VCaP (cell line): ENCODE measurements around the gene PLEKHH2.
A peak's percentile ranks its signal among the peaks of the same experiment; 100 is the strongest.

Source experiments
- H3K27ac ChIP-seq: fragments of 450-650 bp; 2 replicates; pipeline ENCODE4 v1.5.1; 2017
- TF ChIP-seq, protein P1 (sequence below): fragments of 450-650 bp; conservative IDR thresholded peaks from 2 replicates; pipeline ENCODE4 v1.5.1; 2017; ENCODE audit warnings: mild to moderate bottlenecking, moderate library complexity

The PLEKHH2 gene

DNA sequence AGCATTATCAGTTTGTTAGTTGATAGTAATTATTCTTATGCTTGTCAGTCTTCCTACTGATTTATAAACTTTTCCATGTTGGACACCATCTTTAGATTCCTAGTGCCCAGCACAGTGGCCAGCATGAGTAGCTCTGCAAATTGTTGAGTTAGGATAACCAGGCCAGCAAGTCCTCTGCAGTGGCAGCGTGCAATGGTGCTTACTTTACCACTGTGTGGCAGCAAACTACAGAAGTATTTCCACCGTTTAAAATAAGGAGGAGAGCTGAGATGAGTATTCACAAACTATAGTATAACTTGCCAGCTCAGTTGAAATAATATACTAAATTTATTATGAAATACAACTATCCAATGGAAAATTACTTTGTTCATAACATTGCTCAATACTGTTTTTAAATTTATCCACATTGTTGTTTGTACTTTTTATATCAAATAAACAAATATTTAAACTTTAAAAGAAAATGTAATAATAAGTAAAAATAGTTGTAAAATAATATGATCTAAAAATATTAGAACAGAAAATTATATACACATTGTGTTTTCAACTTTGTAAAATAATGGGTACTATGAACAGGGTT lies 31.9 kb upstream of the PLEKHH2 start:
- TF ChIP-seq, protein P1, sequence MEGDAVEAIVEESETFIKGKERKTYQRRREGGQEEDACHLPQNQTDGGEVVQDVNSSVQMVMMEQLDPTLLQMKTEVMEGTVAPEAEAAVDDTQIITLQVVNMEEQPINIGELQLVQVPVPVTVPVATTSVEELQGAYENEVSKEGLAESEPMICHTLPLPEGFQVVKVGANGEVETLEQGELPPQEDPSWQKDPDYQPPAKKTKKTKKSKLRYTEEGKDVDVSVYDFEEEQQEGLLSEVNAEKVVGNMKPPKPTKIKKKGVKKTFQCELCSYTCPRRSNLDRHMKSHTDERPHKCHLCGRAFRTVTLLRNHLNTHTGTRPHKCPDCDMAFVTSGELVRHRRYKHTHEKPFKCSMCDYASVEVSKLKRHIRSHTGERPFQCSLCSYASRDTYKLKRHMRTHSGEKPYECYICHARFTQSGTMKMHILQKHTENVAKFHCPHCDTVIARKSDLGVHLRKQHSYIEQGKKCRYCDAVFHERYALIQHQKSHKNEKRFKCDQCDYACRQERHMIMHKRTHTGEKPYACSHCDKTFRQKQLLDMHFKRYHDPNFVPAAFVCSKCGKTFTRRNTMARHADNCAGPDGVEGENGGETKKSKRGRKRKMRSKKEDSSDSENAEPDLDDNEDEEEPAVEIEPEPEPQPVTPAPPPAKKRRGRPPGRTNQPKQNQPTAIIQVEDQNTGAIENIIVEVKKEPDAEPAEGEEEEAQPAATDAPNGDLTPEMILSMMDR: peak; percentile 85
- no peak overlapping the region for H3K27ac ChIP-seq

DNA sequence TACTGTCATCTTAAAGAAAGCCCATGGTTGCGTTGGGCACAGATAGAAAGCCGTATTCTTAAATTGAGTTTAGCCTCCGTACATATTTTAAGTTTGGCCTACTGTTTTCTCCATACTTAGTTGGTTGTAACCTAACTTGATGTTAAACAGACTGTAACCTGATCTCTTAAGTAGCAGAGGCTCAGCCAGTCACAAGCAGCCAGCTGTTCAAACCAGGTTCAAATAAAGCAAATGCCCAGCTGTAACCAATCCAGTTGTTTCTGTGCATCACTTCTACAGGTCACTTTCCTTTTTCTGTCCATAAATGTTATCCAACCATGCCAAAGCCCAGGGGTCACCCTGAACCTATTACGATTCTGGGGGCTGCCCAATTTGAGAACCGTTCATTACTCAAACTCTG lies 31.2 kb upstream of the PLEKHH2 start:
- no peak overlapping the region for H3K27ac ChIP-seq

DNA sequence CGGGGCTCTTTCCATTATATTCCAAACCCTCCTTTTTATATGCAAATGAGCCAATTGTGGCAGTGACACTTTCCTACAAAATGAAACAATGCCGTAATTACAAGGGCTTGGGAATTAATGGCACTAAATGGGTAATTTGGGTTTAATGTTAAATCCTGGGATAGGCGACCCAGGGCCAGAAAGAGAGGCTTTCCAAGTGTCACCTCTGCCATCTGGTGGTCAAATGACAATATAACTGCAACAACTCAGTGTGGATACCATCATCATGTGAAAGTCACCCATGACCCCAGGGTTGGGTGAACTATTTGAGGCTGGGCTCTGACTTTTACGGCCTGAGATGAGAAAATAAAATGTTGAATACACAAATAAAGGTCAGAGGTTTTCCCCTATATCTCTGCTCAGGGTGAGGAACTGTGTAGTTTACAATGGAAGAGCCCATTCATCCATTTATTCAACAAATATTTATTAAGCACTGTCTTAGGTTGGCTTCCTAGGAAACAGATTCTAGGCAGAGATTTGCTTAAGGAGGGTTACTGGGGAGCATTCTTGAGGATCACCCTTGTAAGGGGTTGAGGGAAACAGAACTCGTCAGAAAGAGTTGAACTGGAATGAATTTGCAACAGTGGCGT lies 27.7 kb upstream of the PLEKHH2 start:
- TF ChIP-seq, protein P1: peak; percentile 85

More for the DNA sequence above, 31.2 kb upstream of the PLEKHH2 start:
- TF ChIP-seq, protein P1: no peak

DNA sequence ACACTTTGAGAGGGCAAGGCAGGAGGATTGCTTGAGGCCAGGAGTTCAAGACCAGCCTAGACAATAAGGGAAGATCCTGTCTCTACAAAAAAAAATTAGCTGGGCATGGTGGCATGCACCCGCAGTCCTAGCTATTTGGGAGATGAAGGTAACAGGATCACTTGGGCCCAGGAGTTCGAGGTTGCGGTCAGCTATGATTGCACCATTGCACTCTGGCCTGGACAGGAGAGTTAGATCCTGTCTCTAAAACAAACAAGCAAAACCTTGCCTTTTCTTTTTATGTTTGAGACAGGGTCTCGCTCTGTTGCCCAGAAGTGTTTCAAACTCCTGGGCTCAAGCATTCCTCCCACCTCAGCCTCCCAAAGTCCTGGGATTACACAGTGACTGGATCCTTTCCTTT lies 26.7 kb upstream of the PLEKHH2 start:
- TF ChIP-seq, protein P1: no peak
- peak overlapping the region; percentile 45 for H3K27ac ChIP-seq

More for the DNA sequence above, 27.7 kb upstream of the PLEKHH2 start:
- peak overlapping the region; percentile 45 for H3K27ac ChIP-seq

DNA sequence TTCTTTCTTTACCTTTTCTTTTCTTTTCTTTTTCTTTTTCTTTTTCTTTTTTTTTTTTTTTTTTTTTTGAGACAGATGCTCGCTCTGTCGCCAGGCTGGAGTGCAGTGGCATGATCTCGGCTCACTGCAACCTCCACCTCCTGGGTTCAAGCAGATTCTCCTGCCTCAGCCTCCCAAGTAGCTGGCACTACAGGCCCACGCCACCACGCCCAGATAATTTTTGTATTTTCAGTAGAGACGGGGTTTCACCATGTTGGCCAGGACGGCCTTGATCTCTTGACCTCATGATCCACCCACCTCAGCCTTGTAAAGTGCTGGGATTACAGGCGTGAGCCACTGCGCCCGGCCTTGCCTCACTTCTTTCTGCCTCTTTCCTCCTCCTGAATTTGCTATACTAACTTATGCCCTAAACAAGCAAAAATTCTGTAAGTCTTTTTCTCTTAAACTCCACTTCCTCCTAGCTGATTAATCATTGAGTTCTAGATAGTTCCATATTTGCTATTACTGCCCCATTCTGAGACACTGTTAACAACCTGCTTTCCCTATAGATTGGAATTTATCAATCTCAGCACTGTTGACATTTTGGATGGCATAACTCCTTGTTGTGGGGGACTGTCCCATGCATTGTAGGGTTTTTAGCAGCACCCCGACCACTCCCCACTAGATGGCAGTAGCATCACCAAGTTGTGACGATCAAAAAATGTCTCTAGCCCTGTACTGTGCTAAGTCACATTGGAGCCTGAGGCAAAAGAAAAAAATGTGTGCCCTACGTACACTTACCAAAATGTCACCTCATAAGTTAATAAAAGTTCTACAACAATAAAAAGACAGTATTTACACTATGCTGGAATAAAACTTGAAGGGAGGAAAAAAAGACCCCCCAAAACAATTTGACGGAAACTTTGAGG lies 24.8 kb upstream of the PLEKHH2 start:
- no peak overlapping the region for H3K27ac ChIP-seq
- TF ChIP-seq, protein P1: peak; percentile 89

DNA sequence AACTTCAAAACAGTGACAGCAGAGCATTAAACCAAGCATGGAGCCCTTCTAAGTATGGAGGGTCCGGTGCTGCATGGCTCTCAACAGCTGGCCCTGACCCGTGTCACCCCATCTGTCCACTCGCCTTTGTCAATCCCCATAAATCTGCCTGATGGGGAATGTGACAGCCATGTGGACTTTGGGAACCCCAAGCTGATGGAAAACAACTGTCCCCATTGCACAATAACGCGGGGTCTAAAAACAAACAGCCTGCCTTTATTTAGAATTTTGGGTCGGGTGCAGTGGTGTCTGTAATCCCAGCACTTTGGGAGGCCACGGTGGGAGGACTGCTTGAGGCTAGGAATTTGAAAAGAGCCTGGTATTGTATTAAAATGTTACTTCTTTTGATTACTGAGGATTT lies 24.1 kb upstream of the PLEKHH2 start:
- TF ChIP-seq, protein P1: no peak
- H3K27ac ChIP-seq: no peak overlapping the region

DNA sequence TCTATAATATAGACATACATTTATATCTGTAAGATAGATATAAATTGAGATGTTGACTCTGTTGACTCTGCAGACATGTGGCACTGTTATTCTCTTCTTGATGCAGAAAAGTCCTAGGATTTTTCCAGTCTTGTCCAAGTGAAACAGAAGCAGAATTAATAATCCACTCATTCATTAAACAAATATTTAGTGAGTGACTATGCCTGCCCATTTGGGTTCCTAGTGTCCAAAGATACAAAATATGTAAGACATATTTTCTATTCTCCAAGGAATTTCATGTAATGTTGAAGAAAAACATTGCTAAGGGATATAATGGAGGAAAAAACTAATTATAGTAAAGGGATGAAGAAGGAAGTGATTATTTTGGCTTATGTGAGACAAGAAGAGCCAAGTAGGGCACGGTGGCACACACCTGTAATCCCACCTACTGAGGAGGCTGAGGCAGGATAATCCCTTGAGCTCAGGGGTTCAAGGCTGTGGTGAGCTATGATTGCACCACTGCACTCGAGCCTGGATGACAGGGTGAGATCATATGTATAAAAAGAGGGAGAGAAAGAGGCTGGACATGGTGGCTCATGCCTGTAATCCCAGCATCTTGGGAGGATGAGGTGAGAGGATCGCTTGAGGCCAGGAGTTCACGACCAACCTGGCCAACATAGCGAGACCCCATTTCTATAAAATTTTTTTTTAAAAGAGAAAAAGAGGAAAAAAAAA lies 19.9 kb upstream of the PLEKHH2 start:
- no peak overlapping the region for H3K27ac ChIP-seq
- TF ChIP-seq, protein P1: no peak
